Activated naive CD4-positive, alpha-beta T cell (primary cell): ENCODE results near the gene PROSER3.
"Not testable (repeated sequence)": the region's sequence is repeated elsewhere in the genome, so short reads cannot be mapped to it uniquely, and the experiment has no call there.

Experiments used
- DNase-seq, 4 experiments: peaks; one replicate each; lab custom pipeline; 2025; lab: John Stamatoyannopoulos, UW

PROSER3 gene

DNA sequence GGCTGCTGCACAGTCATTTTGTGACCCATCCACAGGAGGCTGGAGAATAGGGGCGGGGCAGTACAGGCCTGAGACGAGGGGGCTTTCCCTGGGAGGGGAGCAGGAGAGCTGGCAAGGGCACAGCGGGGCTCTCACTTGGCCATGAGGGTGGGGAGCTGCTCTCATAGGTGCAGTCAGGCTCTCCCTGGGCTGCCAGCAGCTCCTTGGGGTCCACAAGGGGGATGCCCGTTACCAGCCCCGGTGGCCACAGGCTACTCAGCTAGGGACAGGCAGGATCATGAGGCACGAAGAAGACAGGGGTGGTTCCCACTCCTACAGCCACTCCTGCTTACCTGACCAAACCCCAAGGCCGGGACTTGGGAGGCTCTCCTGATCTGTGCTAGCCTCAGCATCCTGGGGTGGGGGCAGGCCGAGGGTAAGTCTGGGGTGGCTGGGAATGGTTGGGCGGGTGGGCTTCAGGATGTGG lies 33.9 kb downstream of the PROSER3 start:
- no peak for DNase-seq

DNA sequence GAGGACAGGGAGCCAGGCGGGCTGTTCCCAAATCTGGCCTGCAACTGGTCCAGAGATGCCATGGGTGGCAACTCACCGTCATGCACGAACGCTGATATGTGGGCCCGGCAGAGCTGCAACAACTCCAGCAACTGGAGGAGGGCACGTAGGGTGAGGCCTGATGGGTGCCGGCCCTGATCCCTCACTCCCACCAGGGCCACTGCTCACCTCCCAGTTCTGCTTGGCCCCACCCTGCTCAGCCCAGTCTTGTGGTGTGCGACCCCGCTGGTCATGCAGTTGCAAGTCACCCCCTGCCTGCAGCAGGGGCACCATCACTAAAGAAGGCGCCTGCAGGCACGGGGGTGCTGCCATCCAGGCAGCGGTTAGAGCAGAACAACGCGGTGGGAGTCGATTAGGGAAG lies 34.3 kb downstream of the PROSER3 start:
- no peak for DNase-seq

DNA sequence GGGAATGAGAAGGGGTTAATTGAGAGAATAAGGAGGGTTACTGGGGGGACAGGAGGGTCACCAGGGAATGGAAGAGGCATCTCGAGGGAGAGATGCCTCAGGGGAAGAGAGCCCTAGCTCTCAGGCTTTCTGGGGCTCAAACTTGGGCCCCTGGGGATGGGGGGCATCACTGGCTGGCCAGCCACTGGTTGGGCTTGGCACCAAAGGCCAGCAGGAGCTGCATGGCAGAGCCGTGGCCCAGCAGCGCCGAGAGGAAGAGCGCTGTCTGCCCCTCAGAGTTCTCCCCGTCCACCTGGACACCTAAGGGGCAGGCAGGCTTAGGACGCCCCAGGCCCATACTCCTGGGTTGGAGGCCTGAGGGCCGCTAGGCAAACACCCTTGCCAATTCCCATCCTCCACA lies 34.9 kb downstream of the PROSER3 start:
- no peak for DNase-seq

DNA sequence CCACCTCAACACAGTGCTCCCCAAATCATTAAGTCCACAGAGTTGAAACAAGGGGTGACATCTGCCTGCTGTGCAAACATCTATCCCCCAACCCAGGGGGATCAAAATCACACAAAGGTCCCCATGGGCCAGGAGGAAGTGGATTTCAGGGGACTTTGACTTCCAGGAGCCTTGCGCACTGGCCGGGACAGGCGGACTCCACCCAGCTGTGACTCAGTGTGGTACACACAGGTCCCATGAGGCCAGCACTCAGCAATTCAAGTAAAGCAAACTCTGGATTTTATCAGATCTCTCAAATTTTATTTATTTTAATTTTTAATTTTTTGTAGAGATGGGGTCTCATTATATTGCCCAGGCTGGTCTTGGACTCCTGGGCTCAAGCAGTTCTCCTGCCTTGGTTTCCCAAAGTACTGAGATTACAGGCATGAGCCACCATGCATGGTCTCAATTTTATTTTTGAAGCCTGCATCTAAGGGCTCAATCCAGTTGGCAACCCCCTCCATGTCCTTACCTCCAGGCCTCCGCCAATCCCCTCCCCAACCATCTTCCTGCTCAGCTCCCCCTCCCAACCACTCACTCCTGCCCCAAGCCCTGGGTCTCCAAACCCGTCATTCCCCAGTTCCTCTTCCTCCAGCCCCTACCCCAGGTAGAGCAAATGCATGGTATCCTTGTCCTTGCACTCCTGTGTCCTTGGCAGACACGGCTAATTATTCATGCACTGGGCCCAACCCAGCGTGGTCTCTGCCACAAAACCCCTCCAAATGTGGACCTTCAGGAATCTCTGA lies 35.6 kb downstream of the PROSER3 start:
- no peak for DNase-seq

DNA sequence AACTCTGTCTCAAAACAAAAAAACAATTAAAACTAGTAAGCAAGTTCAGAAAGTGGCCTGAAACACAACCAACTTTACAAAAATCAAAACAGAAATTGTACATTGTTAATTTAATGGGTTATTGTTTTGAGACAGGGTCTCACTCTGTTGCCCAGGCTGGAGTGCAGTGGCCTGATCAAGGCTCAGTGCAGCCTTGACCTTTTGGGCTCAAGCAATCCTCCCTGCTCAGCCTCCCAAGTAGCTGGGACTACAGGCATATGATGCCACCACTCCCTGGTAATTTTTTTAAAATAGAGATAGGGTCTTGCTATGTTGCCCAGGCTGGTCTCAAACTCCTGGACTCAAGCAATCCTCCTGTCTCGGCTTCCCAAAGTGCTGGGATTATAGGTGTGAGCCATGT lies 37.6 kb downstream of the PROSER3 start:
- not testable (repeated sequence) for DNase-seq

DNA sequence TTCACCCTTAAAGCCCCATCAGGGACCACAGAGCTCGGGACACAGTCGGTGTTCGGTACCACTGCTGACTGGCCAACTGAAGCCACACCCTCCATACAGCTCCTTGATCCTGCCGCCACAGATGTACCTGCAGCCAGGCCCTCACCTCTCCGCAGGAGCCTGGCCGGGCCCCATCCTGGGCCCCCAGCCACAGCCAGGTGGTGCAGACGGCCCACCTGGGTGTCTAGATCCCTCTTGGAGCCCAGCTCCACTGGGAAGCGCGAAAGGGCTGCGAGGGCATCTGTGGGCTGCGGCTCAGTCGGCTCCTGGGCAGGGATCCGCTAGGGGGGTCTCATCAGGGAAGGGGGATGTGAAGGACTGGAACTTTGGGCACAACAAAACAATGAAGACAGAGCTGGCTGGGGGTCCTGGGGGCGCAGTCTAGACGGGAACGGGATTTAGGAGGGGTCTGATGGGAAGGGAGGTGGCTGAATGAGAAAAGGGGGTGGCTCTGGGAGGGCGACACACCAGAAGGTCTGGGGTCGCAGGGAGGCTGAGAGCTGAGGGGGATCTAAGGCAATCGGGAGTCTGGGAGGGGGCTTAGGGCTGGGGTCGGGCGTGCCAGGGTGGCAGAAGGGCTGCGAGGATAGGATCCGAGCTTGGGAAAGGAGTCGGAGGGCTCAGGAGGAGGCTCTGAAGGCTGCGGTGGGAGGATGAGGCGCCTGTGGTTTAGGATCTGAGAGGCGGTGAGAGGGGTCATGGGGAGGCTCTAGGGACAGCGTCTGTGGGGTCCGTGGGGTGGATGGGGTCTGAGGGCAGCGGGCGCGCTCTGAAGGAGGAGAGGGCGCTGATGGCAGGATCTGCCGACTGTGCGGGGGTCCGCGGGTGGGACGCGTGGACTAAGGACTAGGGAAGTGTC lies 38.9 kb downstream of the PROSER3 start:
- no peak for DNase-seq

DNA sequence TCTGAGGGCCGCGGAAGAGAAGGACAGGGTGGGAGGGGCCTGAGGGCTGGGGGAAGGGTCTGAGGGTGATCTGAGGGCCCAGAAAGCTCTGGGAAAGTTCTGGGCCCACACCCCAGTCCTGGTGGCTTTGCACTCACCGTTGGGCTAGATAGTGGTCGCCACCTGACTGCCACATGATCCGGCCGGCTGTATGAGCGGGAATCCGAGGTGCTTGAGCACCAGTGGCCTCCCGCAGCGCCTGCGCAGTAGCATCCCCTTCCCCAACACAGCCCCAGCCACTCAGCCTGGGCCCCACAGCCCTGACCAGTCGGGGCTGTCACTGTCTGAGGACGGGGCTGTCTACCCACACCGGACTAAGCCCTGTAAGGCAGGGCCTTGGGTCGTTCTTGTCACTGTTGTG lies 39.7 kb downstream of the PROSER3 start:
- no peak for DNase-seq

DNA sequence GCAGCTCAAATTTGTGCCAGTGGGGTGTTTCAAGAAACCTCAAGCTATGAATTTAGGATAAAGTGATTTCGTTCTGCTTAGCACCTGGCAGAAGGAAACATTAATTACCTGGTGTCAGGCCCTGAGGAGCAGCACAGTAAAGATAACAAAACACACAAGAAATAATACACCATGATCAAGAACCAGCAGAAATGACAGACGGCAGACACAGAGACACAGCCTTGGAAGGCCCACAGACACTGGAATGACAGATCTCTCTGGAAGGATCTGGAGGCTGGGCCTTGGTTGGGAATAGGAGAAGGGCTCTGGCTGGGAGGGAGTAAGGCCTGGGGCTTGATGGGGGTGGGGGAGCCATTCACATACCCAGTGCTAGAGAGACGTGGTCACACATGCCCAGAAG lies 43.9 kb downstream of the PROSER3 start:
- no peak for DNase-seq

DNA sequence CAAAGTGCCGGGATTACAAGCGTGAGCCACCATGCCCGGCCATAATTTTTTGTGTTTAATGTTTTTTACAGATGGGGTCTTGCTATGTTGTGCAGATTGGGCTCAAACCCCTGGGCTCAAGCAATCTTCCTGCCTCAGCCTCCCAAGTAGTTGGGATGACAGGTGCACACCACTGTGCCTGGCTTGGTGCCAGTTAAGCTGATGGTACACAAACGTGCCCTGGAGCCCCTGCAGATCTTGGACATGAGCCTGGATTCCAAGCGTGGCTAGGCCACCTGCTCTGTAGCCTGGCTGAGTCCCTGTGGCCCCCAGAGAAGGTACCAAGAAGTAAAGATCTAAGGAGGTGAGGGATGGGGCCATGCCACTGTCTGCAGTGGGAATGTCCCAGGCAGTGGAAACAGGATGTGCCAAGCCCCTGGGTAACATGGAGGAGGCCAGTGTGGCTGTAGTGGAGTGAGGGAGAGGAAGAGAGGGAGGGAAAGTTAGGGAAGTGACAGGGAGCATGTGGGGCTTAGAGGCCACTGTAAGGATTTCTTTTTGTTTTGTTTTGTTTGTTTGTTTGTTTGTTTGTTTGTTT lies 47.6 kb downstream of the PROSER3 start:
- DNase-seq: no peak

DNA sequence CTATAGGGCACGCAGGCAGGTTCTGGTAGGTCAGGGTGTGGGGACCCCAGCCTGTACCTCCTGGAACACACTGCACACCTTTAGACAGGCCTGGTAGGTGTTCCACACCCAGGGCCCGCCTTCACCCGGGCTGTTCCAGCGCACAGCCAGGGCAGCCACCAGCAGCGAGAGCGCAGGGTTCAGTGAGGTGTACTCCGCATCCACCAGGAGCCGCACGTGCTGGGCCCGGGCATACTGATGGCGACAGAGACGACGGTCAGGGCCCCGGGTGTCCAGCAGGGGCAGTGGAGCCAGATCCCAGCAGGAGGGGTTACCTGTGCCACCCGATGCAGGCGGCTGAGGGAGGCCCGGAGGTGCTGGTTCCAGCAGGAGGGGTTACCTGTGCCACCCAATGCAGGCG lies 48.6 kb downstream of the PROSER3 start:
- no peak for DNase-seq

DNA sequence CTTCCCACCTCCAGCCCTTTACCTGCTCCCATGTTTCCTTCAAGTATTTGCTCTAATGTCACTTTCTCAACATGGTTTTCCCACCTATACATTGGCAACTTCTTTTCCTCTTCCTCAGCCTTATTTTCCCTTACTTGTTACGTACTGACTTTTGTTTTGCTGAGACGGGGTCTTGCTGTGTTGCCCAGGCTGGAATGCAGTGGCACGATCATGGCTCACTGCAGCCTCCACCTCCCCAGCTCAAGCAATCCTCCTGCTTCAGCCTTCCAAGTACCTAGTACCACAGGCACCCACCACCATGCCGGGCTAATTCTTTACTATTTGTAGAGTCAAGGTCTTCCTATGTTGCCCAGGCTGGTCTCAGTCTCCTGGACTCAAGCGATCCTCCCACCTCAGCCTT lies 49.7 kb downstream of the PROSER3 start:
- no peak for DNase-seq

DNA sequence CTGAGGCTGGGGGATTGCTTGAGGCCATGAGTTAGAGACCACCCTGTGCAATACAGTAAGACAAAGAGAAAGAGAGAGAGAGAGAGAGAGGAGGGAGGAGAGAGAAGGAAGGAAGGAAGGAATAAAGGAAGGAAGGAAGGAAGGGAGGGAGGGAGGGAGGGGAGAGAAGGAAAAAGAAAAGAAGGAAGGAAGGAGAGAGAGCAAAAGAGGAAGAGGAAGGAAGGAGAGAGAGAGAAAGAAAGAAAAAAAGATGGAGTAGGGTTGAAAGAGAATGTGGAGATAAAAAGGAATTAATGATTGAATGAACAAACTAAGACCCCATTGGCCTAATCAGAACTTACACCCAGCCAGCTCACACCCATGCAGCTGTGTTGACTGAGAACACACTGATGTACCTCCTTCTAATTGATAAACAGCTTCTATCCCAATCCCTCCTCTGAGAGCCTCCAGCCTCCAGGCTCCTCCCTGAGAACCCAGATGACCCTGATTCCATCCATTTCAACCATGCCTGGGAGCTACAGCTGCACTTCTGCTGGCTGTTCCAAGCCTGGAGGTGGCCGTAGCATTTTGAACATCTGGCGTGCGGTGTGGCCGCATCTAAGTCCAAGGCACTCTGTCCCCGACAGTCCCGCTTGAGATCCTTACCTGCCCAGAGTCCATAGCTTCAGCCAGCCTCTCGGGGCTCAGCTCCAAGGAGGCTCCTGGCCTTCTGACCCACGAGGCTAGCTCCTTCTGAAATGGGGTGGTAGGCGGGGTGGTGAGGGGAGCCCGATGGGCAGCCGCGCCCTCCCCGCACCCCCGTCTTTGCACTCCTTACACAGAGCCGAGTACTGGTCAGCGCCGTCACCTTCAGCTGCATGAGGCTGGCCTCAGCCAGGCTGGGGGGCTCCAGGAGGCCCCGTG lies 53.6 kb downstream of the PROSER3 start:
- no peak for DNase-seq

DNA sequence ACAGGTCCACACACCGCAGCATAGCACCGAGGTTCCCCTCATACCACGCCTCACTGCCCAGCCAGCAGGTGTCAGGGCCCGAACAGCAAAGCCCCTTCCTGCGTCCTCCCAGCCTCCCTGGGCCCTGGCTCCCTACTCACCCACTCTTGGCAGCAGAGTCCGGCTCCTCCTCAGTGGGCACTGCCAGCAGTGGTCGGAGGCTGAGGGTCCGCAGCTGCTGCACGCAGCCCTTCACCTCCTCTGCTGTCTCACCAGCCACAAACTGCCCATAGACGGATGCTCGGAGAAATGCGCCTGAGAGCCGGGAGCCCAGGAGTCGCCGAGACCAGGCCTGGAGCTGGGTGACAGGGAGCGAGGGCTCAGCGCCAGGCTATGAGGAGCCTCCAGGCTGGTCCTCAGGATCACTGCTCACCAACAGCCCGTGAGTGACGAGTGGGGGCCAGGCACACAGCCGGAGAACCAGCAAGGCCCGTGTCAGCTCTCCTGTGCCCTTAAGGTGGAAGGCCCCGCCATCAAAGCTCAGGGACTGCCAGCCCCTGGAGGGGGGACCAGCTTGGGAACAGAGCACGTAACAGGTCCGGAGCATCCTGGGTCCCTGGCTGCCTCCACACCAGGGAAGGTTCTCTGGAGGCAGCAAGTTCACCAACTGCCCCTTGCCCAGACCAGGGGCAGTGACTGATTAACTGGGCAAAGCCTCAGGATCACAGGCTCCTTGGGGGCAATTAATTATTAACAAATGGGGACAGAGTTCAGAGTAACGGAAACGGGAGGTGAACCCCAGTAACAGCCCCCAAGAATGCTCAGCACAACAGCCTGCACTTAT lies 54.5 kb downstream of the PROSER3 start, which contains the start of gene PRODH2:
TSS of gene PRODH2 (minus strand) at position 626 of the 823 bp plus-strand sequence. CDS start at position 586, 40 bp downstream.
- no peak for DNase-seq

DNA sequence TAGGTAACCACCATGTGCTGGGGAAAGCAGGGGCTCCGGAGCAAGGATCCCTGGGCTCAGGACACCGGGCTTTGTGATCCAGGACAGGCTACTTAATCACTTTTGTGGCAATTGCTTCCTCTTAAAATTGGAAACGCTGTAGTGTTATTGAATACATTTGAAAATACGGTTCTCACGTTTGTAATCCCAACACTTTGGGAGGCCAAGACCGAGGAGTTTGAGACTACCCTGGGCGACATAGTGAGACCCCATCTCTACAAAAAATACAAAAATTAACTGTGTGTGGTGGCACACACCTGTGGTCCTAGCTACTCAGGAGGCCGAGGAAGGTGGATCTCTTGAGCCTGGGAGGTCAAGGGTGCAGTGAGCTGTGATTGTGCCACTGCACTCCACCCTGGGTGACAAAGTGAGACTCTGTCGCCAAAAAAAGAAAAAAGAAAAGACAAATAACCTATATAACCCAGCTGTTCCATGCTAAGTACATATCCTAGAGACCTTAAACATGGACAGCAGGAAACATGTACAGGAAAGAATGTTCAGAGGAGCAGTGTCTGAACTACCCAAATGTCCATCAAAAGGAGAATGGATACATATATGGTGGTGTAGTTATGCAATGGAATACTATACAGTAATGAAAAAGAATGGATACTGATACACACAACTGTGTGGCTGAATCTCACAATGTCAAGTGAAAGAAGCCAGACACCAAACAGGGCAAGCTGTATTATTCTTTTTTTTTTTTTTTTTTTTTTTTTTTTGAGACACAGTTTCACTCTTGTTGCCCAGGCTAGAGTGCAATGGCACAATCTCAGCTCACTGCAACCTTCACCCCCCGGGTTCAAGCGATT lies 55.3 kb downstream of the PROSER3 start:
- DNase-seq: no peak

DNA sequence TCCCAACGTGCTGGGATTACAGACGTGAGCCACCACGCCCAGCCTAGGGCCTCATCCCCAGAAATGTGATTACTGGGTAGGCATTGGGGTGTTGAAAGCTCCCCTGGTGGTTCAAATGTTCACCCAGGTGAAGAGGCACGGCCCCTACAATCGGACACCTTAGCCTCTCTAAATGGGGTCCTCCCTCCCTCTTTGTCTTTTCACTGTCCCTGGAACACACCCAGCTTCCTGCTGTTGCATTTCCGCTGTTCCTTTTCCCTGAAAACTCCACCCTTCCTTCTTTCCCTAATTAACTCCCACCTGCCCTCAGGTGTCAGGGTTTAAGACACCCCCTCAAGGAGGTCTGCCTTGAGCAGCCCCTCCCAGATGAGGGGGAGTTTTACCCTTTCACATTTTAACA lies 58.3 kb downstream of the PROSER3 start:
- DNase-seq: no peak

DNA sequence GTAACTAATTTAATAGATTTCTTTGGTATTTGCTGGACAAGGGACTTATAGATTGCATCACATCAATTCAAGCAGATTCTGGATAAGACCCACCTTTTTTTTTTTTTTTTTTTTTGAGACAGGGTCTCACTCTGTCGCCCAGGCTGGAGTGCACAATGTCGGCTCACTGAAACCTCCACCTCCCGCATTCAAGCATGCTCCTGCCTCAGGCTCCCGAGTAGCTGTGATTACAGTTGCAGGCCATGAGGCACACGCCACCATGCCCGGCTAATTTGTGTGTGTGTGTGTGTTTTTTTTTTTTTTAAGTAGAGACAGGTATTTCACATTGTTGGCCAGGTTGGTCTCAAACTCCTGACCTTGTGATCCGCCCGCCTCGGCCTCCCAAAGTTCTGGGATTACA lies 58.9 kb downstream of the PROSER3 start:
- no peak for DNase-seq

DNA sequence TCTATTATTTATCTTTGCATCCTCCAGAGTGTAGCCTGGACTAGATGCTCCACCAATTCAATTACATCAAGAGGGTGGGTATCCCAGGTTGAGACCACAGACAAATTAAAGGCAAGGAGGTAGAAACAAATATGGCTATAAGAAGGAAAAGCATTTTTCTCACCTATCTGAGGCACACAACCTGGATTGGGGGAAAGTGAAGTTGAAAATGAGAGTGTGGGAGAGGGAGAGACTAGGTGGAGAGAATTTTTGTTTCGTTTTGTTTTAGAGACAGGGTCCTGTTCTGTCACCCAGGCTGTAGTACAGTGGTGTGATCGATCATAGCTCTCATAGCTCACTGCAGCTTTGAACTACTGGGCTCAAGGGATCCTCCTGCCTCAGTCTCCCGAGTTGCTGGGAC lies 60.5 kb downstream of the PROSER3 start:
- DNase-seq: no peak
